Fibroblast of lung (primary cell): ENCODE data around the gene KRTDAP. TPM values are rescaled to one million over a fixed set of nuclear protein-coding genes. Genes with fewer than 3 reads are reported as not detected.

Experiments used
- DNase-seq, 2 donors: peaks; one replicate each; pipeline versions ENCODE4 v3.0.0 to v3.0.0-alpha.2; 2010; ENCODE audit warnings: low read depth in 2 of 2
- H2AFZ ChIP-seq: 2 replicates; pipeline ENCODE4 v1.5.1; 2012; ENCODE audit warnings: low read length, control low read depth, inconsistent platforms
- H3K27ac ChIP-seq: 2 replicates; pipeline ENCODE4 v1.5.1; 2011; ENCODE audit warnings: low read length, control low read depth; ENCODE audit not compliant: insufficient read depth
- H3K27me3 ChIP-seq: 2 replicates; pipeline ENCODE4 v1.5.1; 2011; ENCODE audit warnings: mild to moderate bottlenecking, low read length; ENCODE audit not compliant: control insufficient read depth, insufficient read depth
- H3K36me3 ChIP-seq: 2 replicates; pipeline ENCODE4 v1.5.1; 2011; ENCODE audit warnings: low read length; ENCODE audit not compliant: control insufficient read depth, insufficient read depth
- H3K4me1 ChIP-seq: 2 replicates; pipeline ENCODE4 v1.5.1; 2011; ENCODE audit warnings: low read length; ENCODE audit not compliant: control insufficient read depth, insufficient read depth; ENCODE audit errors: extremely low read depth
- H3K4me2 ChIP-seq: 2 replicates; pipeline ENCODE4 v1.5.1; 2011; ENCODE audit warnings: low read length, control low read depth; ENCODE audit not compliant: insufficient read depth; ENCODE audit errors: extremely low read depth
- H3K4me3 ChIP-seq, 4 experiments: fragments of 200-600 bp in 1 of 4; sonication (generic) in 1 of 4; replicated peaks in 1 of 4; 2 replicates each; pipeline ENCODE4 v1.5.1; 2011 to 2016; ENCODE audit warnings: low read length in 4 of 4, low read depth in 3 of 4, mild to moderate bottlenecking in 3 of 4, control low read depth in 2 of 4, inconsistent platforms in 1 of 4, mixed read lengths in 1 of 4; ENCODE audit not compliant: insufficient read depth in 1 of 4; ENCODE audit errors: control extremely low read depth in 1 of 4
- H3K79me2 ChIP-seq: 2 replicates; pipeline ENCODE4 v1.5.1; 2012; ENCODE audit warnings: mild to moderate bottlenecking, low read length, inconsistent platforms; ENCODE audit not compliant: control insufficient read depth, insufficient read depth
- H3K9ac ChIP-seq: 2 replicates; pipeline ENCODE4 v1.5.1; 2011; ENCODE audit warnings: mild to moderate bottlenecking, low read length, control low read depth; ENCODE audit not compliant: insufficient read depth
- H3K9me3 ChIP-seq: 2 replicates; pipeline ENCODE4 v1.5.1; 2012; ENCODE audit warnings: low read depth, low read length; ENCODE audit not compliant: control insufficient read depth, insufficient read depth
- H4K20me1 ChIP-seq: 2 replicates; pipeline ENCODE4 v1.5.1; 2011; ENCODE audit warnings: low read length; ENCODE audit not compliant: control insufficient read depth, insufficient read depth; ENCODE audit errors: extremely low read depth
- CTCF ChIP-seq, 2 donors: IDR thresholded peaks in 1 of 2; conservative IDR thresholded peaks in 1 of 2; 1 replicate in 1 of 2; 2 replicates in 1 of 2; pipeline ENCODE4 v1.5.1; 2011 to 2012; ENCODE audit warnings: low read length in 2 of 2, control low read depth in 1 of 2, inconsistent platforms in 1 of 2, low read depth in 1 of 2, mild to moderate bottlenecking in 1 of 2
- EZH2 ChIP-seq: IDR thresholded peaks from 2 replicates; pipeline ENCODE4 v1.5.1; 2012; ENCODE audit warnings: low read length, control low read depth, mild to moderate bottlenecking; ENCODE audit errors: missing control alignments
- polyA plus RNA-seq, 2 donors: library from polyadenylated mRNA; depleted of rRNA in 1 of 2; stranded (reverse) in 1 of 2; unstranded in 1 of 2; fragments of >200 nt; gene quantifications; 2 replicates each; pipeline ENCODE4 v1.2.1, GENCODE V29; 2011 to 2012; ENCODE audit warnings: missing spikeins in 1 of 2
- total RNA-seq: library from RNA; depleted of rRNA; stranded (reverse); fragments of >200 nt; gene quantifications from 2 replicates; pipeline ENCODE4 v1.2.1, GENCODE V29; 2014

The KRTDAP gene
- total and polyA plus RNA-seq, 2 donors (not counting 1 experiment from before 2014, with no cell fraction given): not detected

GRCh38 chr19:35438096-35438495, 52.2 kb downstream of the KRTDAP start:
- Histone ChIP-seq H3K4me3 (no peak overlapping the region), H3K27ac (no peak overlapping the region), H3K36me3 (no peaks in the 10 kb centered on the region), H3K4me1 (no peaks in the 10 kb centered on the region), H3K27me3 (peaks cover 7% of the 10 kb centered on the region), H3K79me2 (no peaks in the 10 kb centered on the region), H3K4me2 (no peak overlapping the region), H4K20me1 (no peaks in the 10 kb centered on the region), H3K9me3 (no peaks in the 10 kb centered on the region), H2AFZ (no peak overlapping the region), H3K9ac (no peak overlapping the region)
- no peak for TF ChIP-seq CTCF (conservative IDR thresholded peaks at IDR 0.05 in 1 of 2, IDR thresholded peaks at IDR 0.05 in 1 of 2; ENCODE audit: low read depth in 1 of 2, low read length in 2 of 2)
- TF ChIP-seq EZH2: no peak
- DNase-seq: no peak

GRCh38 chr19:35437406-35437951, 52.8 kb downstream of the KRTDAP start:
- no peak for DNase-seq
- Histone ChIP-seq H3K9ac (no peak overlapping the region), H3K36me3 (no peaks in the 10 kb centered on the region), H3K27me3 (peaks cover 7% of the 10 kb centered on the region), H2AFZ (no peak overlapping the region), H4K20me1 (no peaks in the 10 kb centered on the region), H3K4me1 (no peaks in the 10 kb centered on the region), H3K27ac (no peak overlapping the region), H3K9me3 (no peaks in the 10 kb centered on the region), H3K4me3 (no peak overlapping the region), H3K79me2 (no peaks in the 10 kb centered on the region), H3K4me2 (no peak overlapping the region)
- TF ChIP-seq EZH2: no peak
- TF ChIP-seq CTCF (conservative IDR thresholded peaks at IDR 0.05 in 1 of 2, IDR thresholded peaks at IDR 0.05 in 1 of 2; ENCODE audit: low read depth in 1 of 2, low read length in 2 of 2): no peak

Other genes with a start within 250 kb of the KRTDAP start
- gene LSR, start 241.5 kb downstream of the KRTDAP start, total RNA-seq: 0.26 and 0.33 TPM in 2 replicates
- 0.29 and 0.31 TPM in 2 replicates for gene LSR, start 241.5 kb downstream of the KRTDAP start, polyA plus RNA-seq
- gene USF2, start 221.5 kb downstream of the KRTDAP start, total RNA-seq: 42.1 and 53.8 TPM in 2 replicates
- gene USF2, start 221.5 kb downstream of the KRTDAP start, polyA plus RNA-seq: 74.9 and 105 TPM in 2 replicates
- gene HAMP, start 207.9 kb downstream of the KRTDAP start, total RNA-seq: not detected in 2 replicates
- not detected in 2 replicates for gene HAMP, start 207.9 kb downstream of the KRTDAP start, polyA plus RNA-seq
- gene MAG, start 198.3 kb downstream of the KRTDAP start, total RNA-seq: 0.50 TPM in 1 of 2 replicates, not detected in the other
- 0.10 TPM in 1 of 2 replicates, not detected in the other for gene MAG, start 198.3 kb downstream of the KRTDAP start, polyA plus RNA-seq
- gene CD22, start 161.3 kb downstream of the KRTDAP start, total RNA-seq: 1.2 TPM in 1 of 2 replicates, not detected in the other
- gene CD22, start 161.3 kb downstream of the KRTDAP start, polyA plus RNA-seq: 0.15 and 0.95 TPM in 2 replicates
- gene FFAR1, start 142.6 kb downstream of the KRTDAP start, total RNA-seq: not detected in 2 replicates
- gene FFAR1, start 142.6 kb downstream of the KRTDAP start, polyA plus RNA-seq: not detected in 2 replicates
- not detected in 2 replicates for gene FFAR3, start 132.0 kb downstream of the KRTDAP start, total RNA-seq
- not detected in 2 replicates for gene FFAR3, start 132.0 kb downstream of the KRTDAP start, polyA plus RNA-seq
- not detected in 2 replicates for gene GPR42, start 119.4 kb downstream of the KRTDAP start, total RNA-seq
- gene GPR42, start 119.4 kb downstream of the KRTDAP start, polyA plus RNA-seq: not detected in 2 replicates
- gene FFAR2, start 42.2 kb downstream of the KRTDAP start, total RNA-seq: not detected in 2 replicates
- not detected in 2 replicates for gene FFAR2, start 42.2 kb downstream of the KRTDAP start, polyA plus RNA-seq
- 14.2 and 29.3 TPM in 2 replicates for gene DMKN, start 23.2 kb upstream of the KRTDAP start, total RNA-seq
- gene DMKN, start 23.2 kb upstream of the KRTDAP start, polyA plus RNA-seq: 2.1 and 2.8 TPM in 2 replicates
- 4.1 and 9.0 TPM in 2 replicates for gene SBSN, start 37.8 kb upstream of the KRTDAP start, total RNA-seq
- gene SBSN, start 37.8 kb upstream of the KRTDAP start, polyA plus RNA-seq: 1.6 TPM in 2 replicates
- gene GAPDHS, start 43.0 kb upstream of the KRTDAP start, total RNA-seq: not detected in 2 replicates
- not detected in 2 replicates for gene GAPDHS, start 43.0 kb upstream of the KRTDAP start, polyA plus RNA-seq
- 79.6 and 95.3 TPM in 2 replicates for gene TMEM147, start 55.2 kb upstream of the KRTDAP start, total RNA-seq
- gene TMEM147, start 55.2 kb upstream of the KRTDAP start, polyA plus RNA-seq: 72.4 and 76.2 TPM in 2 replicates
- not detected in 2 replicates for gene ATP4A, start 73.2 kb upstream of the KRTDAP start, total RNA-seq
- not detected in 2 replicates for gene ATP4A, start 73.2 kb upstream of the KRTDAP start, polyA plus RNA-seq
- gene PMIS2, start 95.7 kb upstream of the KRTDAP start, total RNA-seq: not detected in 2 replicates
- gene PMIS2, start 95.7 kb upstream of the KRTDAP start, polyA plus RNA-seq: not detected in 2 replicates
- 3.9 and 4.0 TPM in 2 replicates for gene HAUS5, start 122.3 kb upstream of the KRTDAP start, total RNA-seq
- gene HAUS5, start 122.3 kb upstream of the KRTDAP start, polyA plus RNA-seq: 2.5 and 4.7 TPM in 2 replicates
- gene RBM42, start 138.6 kb upstream of the KRTDAP start, total RNA-seq: 29.9 and 32.1 TPM in 2 replicates
- gene RBM42, start 138.6 kb upstream of the KRTDAP start, polyA plus RNA-seq: 32.9 and 43.0 TPM in 2 replicates
- gene ETV2, start 151.3 kb upstream of the KRTDAP start, total RNA-seq: 0.50 and 0.51 TPM in 2 replicates
- gene ETV2, start 151.3 kb upstream of the KRTDAP start, polyA plus RNA-seq: 0.12 and 0.18 TPM in 2 replicates
- gene COX6B1, start 157.9 kb upstream of the KRTDAP start, total RNA-seq: 194 and 279 TPM in 2 replicates
- gene COX6B1, start 157.9 kb upstream of the KRTDAP start, polyA plus RNA-seq: 382 and 499 TPM in 2 replicates
- gene UPK1A, start 176.1 kb upstream of the KRTDAP start, total RNA-seq: not detected in 2 replicates
- 0.06 and 0.27 TPM in 2 replicates for gene UPK1A, start 176.1 kb upstream of the KRTDAP start, polyA plus RNA-seq
- gene ZBTB32, start 214.1 kb upstream of the KRTDAP start, total RNA-seq: not detected in 2 replicates
- gene ZBTB32, start 214.1 kb upstream of the KRTDAP start, polyA plus RNA-seq: not detected in 2 replicates
- 3.9 and 5.4 TPM in 2 replicates for gene KMT2B, start 227.5 kb upstream of the KRTDAP start, total RNA-seq
- gene KMT2B, start 227.5 kb upstream of the KRTDAP start, polyA plus RNA-seq: 7.4 and 12.5 TPM in 2 replicates